Upper lobe of left lung (tissue), 4 donors: ENCODE data around the gene LUZP1.

ENCODE experiments used
- CTCF ChIP-seq, 6 experiments: fragments of 450-650 bp in 4 of 6; fragments of 200-600 bp in 2 of 6; sonication (generic) in 2 of 6; IDR thresholded peaks; one replicate each; pipeline ENCODE4 v1.5.1; 2016 to 2019; ENCODE audit warnings: antibody characterized with exemption in 6 of 6
- EP300 ChIP-seq, 4 donors: sonication (generic); formaldehyde crosslinking; IDR thresholded peaks; one replicate each; pipeline ENCODE4 v1.5.1; 2017; ENCODE audit warnings: antibody characterized with exemption in 4 of 4, control low read depth in 2 of 4
- POLR2A ChIP-seq, 4 donors: fragments of 450-650 bp; IDR thresholded peaks; one replicate each; pipeline ENCODE4 v1.5.1; 2016 to 2017; ENCODE audit warnings: antibody characterized with exemption in 4 of 4, mild to moderate bottlenecking in 2 of 4
- POLR2AphosphoS5 ChIP-seq, 2 donors: sonication (generic); formaldehyde crosslinking; IDR thresholded peaks; one replicate each; pipeline ENCODE4 v1.5.1; 2017; ENCODE audit warnings: antibody characterized with exemption in 2 of 2

- TF ChIP-seq CTCF (IDR thresholded peaks at IDR 0.05) (no peak), POLR2A (IDR thresholded peaks at IDR 0.05) (no peak), POLR2AphosphoS5 (IDR thresholded peaks at IDR 0.05) (no peak), EP300 (IDR thresholded peaks at IDR 0.05) (no peak)
These were observed 24.9 kb upstream of the LUZP1 start for GRCh38 chr1:23193391-23194118.
